GM19351 (cell line): ENCODE data around the gene RPL11.
"Not testable (repeated sequence)": the region's sequence is repeated elsewhere in the genome, so short reads cannot be mapped to it uniquely, and the experiment has no call there.

Source experiments
- ATAC-seq: cut with Tn5 transposase; IDR thresholded peaks from one replicate; pipeline ENCODE4 v1.9.1; 2021; ENCODE audit warnings: mild to moderate bottlenecking, moderate library complexity; ENCODE audit not compliant: unreplicated experiment

RPL11 gene

GRCh38 chr1:23684415-23684814 lies 7.2 kb upstream of the RPL11 start:
- no peak for ATAC-seq

GRCh38 chr1:23685197-23685596 lies 6.4 kb upstream of the RPL11 start:
- not testable (repeated sequence) for ATAC-seq

GRCh38 chr1:23687680-23688079 lies 3.9 kb upstream of the RPL11 start:
- ATAC-seq = not testable (repeated sequence)

GRCh38 chr1:23688281-23688680 lies 3.3 kb upstream of the RPL11 start:
- ATAC-seq = not testable (repeated sequence)

- ATAC-seq = no peak
Observed at GRCh38 chr1:23692308-23692871, 784 bp downstream of the RPL11 start.

GRCh38 chr1:23693599-23693998 lies 2.0 kb downstream of the RPL11 start:
- ATAC-seq = no peak

GRCh38 chr1:23694371-23694770 lies 2.8 kb downstream of the RPL11 start:
- ATAC-seq = no peak

GRCh38 chr1:23695667-23696066 lies 4.1 kb downstream of the RPL11 start:
- no peak for ATAC-seq

GRCh38 chr1:23696335-23696989 lies 4.9 kb downstream of the RPL11 start:
- ATAC-seq = no peak

GRCh38 chr1:23698466-23698865 lies 6.9 kb downstream of the RPL11 start:
- ATAC-seq = no peak

- no peak for ATAC-seq
Observed at GRCh38 chr1:23699280-23700179, 7.9 kb downstream of the RPL11 start.

GRCh38 chr1:23701310-23701709 lies 9.7 kb downstream of the RPL11 start:
- ATAC-seq = no peak

GRCh38 chr1:23701996-23702395 lies 10.4 kb downstream of the RPL11 start:
- ATAC-seq = no peak

GRCh38 chr1:23704834-23705495 lies 13.4 kb downstream of the RPL11 start:
- no peak for ATAC-seq

- ATAC-seq = no peak
Observed at GRCh38 chr1:23709229-23709628, 17.6 kb downstream of the RPL11 start.

GRCh38 chr1:23718482-23718881 lies 26.9 kb downstream of the RPL11 start:
- no peak for ATAC-seq

- ATAC-seq = peak; percentile 32
Observed at GRCh38 chr1:23719162-23719820, 27.7 kb downstream of the RPL11 start.

GRCh38 chr1:23720256-23720995 lies 28.8 kb downstream of the RPL11 start:
- ATAC-seq = peak; percentile 58

GRCh38 chr1:23722652-23723051 lies 31.0 kb downstream of the RPL11 start:
- peak; percentile 34 for ATAC-seq

GRCh38 chr1:23726686-23727085 lies 35.1 kb downstream of the RPL11 start:
- no peak for ATAC-seq
